ENCODE data around the gene C14orf132.
"Not testable (repeated sequence)": the region's sequence is repeated elsewhere in the genome, so short reads cannot be mapped to it uniquely, and the experiment has no call there.

Gene C14orf132

DNA sequence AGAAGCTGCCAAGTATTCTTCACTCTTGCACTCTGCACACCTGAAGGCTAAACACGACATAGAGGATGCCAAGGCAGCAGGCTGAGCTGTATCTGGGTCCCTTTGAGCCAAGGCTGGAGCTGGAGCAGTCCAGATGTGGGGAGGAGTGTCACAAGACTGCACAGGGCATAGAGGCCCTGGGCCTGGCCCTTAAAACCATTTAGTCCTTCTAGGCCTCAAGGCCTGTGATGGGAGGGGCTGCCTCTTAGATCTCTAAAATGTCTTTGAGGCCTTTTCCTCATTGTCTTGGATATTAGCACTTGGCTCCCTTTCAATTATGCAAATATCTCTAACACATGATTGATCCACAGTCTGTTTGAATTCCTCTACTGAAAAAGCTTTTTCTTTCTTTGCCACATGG is 28.0 kb upstream of the C14orf132 start:
- DNase-seq (ENCODE audit: low read depth): no peak
- no peak overlapping the region for H3K4me3 ChIP-seq (ENCODE audit: low read depth, low read length)
- TF ChIP-seq, protein P1, sequence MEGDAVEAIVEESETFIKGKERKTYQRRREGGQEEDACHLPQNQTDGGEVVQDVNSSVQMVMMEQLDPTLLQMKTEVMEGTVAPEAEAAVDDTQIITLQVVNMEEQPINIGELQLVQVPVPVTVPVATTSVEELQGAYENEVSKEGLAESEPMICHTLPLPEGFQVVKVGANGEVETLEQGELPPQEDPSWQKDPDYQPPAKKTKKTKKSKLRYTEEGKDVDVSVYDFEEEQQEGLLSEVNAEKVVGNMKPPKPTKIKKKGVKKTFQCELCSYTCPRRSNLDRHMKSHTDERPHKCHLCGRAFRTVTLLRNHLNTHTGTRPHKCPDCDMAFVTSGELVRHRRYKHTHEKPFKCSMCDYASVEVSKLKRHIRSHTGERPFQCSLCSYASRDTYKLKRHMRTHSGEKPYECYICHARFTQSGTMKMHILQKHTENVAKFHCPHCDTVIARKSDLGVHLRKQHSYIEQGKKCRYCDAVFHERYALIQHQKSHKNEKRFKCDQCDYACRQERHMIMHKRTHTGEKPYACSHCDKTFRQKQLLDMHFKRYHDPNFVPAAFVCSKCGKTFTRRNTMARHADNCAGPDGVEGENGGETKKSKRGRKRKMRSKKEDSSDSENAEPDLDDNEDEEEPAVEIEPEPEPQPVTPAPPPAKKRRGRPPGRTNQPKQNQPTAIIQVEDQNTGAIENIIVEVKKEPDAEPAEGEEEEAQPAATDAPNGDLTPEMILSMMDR (IDR thresholded peaks at IDR 0.05; ENCODE audit: low read depth, low read length, missing control alignments): no peak

DNA sequence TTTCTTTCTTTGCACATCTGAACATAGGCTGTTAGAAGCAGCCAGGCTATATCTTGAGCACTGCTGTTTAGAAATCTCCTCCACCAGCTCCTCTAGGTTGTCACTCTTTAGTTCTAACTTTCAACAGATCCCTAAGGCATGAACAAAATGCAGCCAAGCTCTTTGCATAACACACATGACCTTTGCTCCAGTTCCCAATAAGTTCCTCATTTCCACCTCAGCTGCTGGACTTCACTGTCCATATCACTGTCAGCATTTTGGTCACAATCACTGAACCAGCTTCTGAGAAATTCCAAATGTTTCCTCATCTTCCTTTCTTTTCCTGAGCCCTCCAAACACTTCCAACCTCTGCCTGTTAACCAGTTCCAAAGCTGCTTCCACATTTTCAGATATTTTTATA is 27.6 kb upstream of the C14orf132 start:
- TF ChIP-seq, protein P1 (IDR thresholded peaks at IDR 0.05; ENCODE audit: low read depth, low read length, missing control alignments): no peak
- H3K4me3 ChIP-seq (ENCODE audit: low read depth, low read length): no peak overlapping the region
- no peak for DNase-seq (ENCODE audit: low read depth)

DNA sequence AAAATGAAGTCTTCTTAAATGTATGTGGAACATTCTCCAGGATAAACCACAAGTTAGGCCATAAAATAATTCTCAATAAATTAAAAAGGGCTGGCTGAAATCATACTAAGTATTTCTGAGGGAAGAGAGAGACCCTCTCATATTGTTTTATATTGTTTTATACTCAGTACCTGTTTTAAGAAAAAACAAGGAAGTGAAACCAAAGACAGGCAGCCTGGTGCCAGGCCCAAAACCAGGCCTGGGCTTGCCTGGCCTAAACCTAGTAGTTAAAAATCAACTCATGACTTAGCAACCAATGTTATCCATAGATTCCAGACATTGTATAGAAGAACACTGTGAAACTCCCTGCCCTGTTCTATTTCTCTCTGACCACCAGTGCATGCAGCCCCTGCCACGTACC is 26.4 kb upstream of the C14orf132 start:
- DNase-seq (ENCODE audit: low read depth); H3K4me3 ChIP-seq (ENCODE audit: low read depth, low read length): not testable (repeated sequence)

DNA sequence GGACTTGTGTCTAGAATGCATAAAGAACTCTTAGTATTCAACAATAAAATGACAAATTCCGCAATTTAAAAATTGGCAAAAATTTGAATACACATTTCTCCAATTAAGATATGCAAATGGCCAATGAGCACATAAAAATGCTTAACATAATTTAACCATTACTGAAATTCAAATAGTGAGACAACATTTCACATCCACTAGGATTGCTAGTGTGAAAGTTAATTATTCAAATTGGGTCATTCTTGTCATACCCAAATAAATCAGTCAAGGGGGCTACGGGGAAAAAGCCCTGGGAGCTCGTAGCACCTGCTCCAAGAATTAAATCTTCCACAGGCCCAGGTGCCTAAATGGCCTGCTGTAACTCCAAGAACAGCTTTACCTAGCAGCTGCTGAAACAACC is 25.0 kb upstream of the C14orf132 start:
- TF ChIP-seq, protein P1 (IDR thresholded peaks at IDR 0.05; ENCODE audit: low read depth, low read length, missing control alignments): no peak

DNA sequence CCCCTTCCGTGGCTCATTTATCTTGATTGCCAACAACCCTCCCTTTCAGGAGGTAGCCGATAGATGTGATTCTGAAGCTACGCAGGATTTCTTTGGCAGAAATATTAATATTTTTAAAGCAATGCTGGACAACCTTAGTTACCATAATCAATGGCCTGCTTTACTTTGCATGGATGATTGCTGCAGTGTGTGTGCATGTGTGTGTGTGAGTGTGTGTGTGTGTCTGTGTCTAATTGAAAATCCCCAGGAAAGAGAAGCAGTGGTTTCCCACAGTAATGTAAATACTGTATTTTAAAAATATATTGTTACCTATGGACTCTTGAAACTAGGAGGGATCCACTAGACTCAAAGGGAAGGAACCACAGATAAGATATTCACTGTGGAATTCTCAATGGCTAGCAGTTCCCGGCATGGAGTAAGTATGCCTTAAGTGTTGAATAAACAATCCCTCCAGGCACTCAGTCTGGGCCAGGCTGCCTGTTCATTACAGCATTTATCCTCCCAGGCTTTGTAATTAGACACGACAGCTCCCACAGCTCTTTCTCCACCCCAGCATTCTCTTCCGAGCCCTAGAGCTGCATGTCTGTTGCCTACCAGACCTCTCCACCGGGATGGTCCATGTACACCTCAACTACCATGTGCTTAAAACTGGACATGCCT is 22.5 kb upstream of the C14orf132 start:
- H3K4me3 ChIP-seq (ENCODE audit: low read depth, low read length): no peak overlapping the region
- TF ChIP-seq, protein P1 (IDR thresholded peaks at IDR 0.05; ENCODE audit: low read depth, low read length, missing control alignments): no peak
- no peak for DNase-seq (ENCODE audit: low read depth)

More for the DNA sequence above, 25.0 kb upstream of the C14orf132 start:
- no peak for DNase-seq (ENCODE audit: low read depth)
- H3K4me3 ChIP-seq (ENCODE audit: low read depth, low read length): no peak overlapping the region

DNA sequence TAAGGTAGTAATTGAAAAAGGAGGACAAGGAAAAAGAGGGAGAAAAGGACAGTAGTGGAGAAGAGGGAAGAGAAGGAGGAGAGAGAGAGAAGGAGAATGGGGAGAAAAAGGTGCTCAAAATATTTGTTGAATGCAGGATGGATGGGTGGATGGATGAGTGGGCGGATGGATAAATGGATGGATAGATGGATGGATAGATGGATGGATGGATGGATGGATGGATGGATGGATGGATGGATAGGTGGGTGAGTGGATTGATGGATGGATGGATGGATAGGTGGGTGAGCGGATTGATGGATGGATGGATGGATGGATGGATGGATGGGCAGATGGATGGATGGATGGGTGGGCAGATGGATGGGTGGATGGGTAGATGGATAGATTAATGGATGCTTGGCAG is 21.3 kb upstream of the C14orf132 start:
- TF ChIP-seq, protein P1 (IDR thresholded peaks at IDR 0.05; ENCODE audit: low read depth, low read length, missing control alignments): no peak
- no peak for DNase-seq (ENCODE audit: low read depth)

DNA sequence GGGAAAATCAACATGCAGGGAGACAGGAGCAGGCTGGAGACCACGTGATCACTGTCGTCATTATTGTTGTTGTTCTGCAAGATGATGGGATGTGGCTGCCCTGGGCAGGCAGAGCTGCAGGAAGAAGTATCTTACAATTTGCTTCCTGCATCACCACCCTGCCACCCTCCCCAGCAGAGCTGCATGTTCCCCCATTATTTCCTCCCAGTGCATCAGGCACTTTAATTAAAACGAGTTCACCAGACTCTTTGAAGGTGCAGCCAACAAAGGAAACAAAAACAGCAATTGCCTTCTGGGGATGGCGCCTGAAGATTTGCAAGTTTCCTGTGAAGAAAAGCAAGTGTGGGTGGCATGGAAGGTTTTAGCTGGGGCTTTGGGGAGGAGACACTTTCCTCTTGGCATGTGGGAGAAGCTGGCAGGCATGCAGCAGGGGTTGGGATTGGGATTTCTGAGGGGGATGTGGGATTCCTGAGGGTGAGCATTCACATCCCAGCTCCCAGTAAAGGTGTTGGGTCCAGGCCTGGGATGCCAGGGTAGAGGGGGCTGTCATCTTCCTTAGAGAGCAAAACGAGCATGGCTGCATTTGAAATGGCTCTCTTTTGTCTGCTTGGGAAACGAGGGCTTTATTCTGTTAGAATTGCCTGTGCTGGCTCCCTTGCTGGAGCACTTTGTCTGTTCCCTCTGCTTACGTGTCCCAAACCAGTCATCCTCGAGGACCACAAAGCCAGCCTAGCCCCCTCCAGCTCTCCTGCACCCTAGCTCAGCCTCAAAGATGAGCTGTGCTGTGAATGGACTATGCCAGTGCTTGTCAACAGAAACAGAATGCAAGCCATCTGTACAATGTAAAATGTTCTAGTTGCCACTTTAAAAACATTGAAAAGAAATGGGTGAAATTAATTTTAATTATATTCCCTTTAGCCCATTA is 11.5 kb upstream of the C14orf132 start:
- TF ChIP-seq, protein P1 (IDR thresholded peaks at IDR 0.05; ENCODE audit: low read depth, low read length, missing control alignments): no peak
- DNase-seq (ENCODE audit: low read depth): no peak
- no peak overlapping the region for H3K4me3 ChIP-seq (ENCODE audit: low read depth, low read length)

More for the DNA sequence above, 21.3 kb upstream of the C14orf132 start:
- no peak overlapping the region for H3K4me3 ChIP-seq (ENCODE audit: low read depth, low read length)
